CD4-positive, alpha-beta memory T cell (primary cell): ENCODE measurements around the gene C3orf80. TPM values are rescaled to one million over a fixed set of nuclear protein-coding genes. Genes with fewer than 3 reads are reported as not detected.
"Not testable (repeated sequence)": the region's sequence is repeated elsewhere in the genome, so short reads cannot be mapped to it uniquely, and the experiment has no call there.

Source experiments
- CTCF ChIA-PET: fragments of 350-600 bp; sonication (Branson Sonifier 250); formaldehyde crosslinking; loops from one replicate; lab custom pipeline; 2021; ENCODE audit warnings: inconsistent platforms; ENCODE audit not compliant: partially characterized antibody; lab: Charles Lee
- POLR2A ChIA-PET: fragments of 350-600 bp; sonication (Branson Sonifier 250); formaldehyde crosslinking; loops from one replicate; lab custom pipeline; 2021; ENCODE audit not compliant: partially characterized antibody; lab: Charles Lee
- DNase-seq, 5 donors: peaks; one replicate each; pipeline versions ENCODE4 v3.0.0 to v3.0.0-alpha.2; 2020 to 2022; ENCODE audit warnings: mixed read lengths in 1 of 5
- H3K27ac ChIP-seq: one replicate; pipeline ENCODE4 v1.7.0; 2013; ENCODE audit warnings: low read depth, low read length
- H3K27me3 ChIP-seq: 2 replicates; pipeline ENCODE4 v1.7.0; 2013; ENCODE audit warnings: mild to moderate bottlenecking, low read length, moderate library complexity; ENCODE audit not compliant: insufficient read depth
- H3K36me3 ChIP-seq: 2 replicates; pipeline ENCODE4 v1.7.0; 2013; ENCODE audit warnings: mild to moderate bottlenecking, low read length, moderate library complexity; ENCODE audit not compliant: insufficient read depth
- H3K4me1 ChIP-seq: 2 replicates; pipeline ENCODE4 v1.7.0; 2013; ENCODE audit warnings: mild to moderate bottlenecking, low read length, moderate library complexity; ENCODE audit not compliant: insufficient read depth
- H3K4me3 ChIP-seq, 2 donors: one replicate each; pipeline ENCODE4 v1.7.0; 2013; ENCODE audit warnings: low read length in 2 of 2, mild to moderate bottlenecking in 1 of 2
- H3K9me3 ChIP-seq, 2 donors: one replicate each; pipeline ENCODE4 v1.7.0; 2013; ENCODE audit warnings: low read length in 2 of 2, control low read depth in 1 of 2; ENCODE audit not compliant: control insufficient read depth in 1 of 2
- H3K27ac Mint-ChIP-seq, 7 donors: one replicate each; pipeline ENCODE4 v1.8.0; 2020 to 2021; ENCODE audit warnings: mixed read lengths in 7 of 7, mild to moderate bottlenecking in 6 of 7, inconsistent platforms in 3 of 7, moderate library complexity in 3 of 7
- H3K27me3 Mint-ChIP-seq, 2 donors: one replicate each; pipeline ENCODE4 v1.8.0; 2020 to 2021; ENCODE audit warnings: mixed read lengths in 2 of 2
- H3K36me3 Mint-ChIP-seq, 2 donors: one replicate each; pipeline ENCODE4 v1.8.0; 2020 to 2021; ENCODE audit warnings: mixed read lengths in 2 of 2, inconsistent platforms in 1 of 2, mild to moderate bottlenecking in 1 of 2
- H3K4me1 Mint-ChIP-seq, 4 donors: one replicate each; pipeline ENCODE4 v1.8.0; 2020 to 2021; ENCODE audit warnings: mixed read lengths in 4 of 4, mild to moderate bottlenecking in 1 of 4
- H3K4me3 Mint-ChIP-seq, 8 donors: one replicate each; pipeline ENCODE4 v1.8.0; 2020 to 2021; ENCODE audit warnings: mixed read lengths in 8 of 8, mild to moderate bottlenecking in 7 of 8, moderate library complexity in 6 of 8, inconsistent platforms in 3 of 8
- H3K9me3 Mint-ChIP-seq, 8 donors: one replicate each; pipeline ENCODE4 v1.8.0; 2020 to 2021; ENCODE audit warnings: mixed read lengths in 8 of 8, mild to moderate bottlenecking in 5 of 8, inconsistent platforms in 3 of 8, moderate library complexity in 1 of 8
- intact Hi-C: fragments of 100-400 bp; cut with micrococcal nuclease; formaldehyde crosslinking; loops from one replicate; pipeline ENCODE4 v1.15.1; 2023
- polyA plus RNA-seq, 2 donors: library from polyadenylated mRNA; unstranded; fragments of 300-500 nt; fragmentation: Illumina TruSeq; gene quantifications; one replicate each; pipeline ENCODE4 v1.2.3, GENCODE V29; 2021
- total RNA-seq, 2 experiments: library from RNA; stranded (reverse); gene quantifications; one replicate each; pipeline ENCODE4 v1.2.3, GENCODE V29; 2021

C3orf80 gene
- total and polyA plus RNA-seq, 4 experiments from 2014 or later = not detected

DNA sequence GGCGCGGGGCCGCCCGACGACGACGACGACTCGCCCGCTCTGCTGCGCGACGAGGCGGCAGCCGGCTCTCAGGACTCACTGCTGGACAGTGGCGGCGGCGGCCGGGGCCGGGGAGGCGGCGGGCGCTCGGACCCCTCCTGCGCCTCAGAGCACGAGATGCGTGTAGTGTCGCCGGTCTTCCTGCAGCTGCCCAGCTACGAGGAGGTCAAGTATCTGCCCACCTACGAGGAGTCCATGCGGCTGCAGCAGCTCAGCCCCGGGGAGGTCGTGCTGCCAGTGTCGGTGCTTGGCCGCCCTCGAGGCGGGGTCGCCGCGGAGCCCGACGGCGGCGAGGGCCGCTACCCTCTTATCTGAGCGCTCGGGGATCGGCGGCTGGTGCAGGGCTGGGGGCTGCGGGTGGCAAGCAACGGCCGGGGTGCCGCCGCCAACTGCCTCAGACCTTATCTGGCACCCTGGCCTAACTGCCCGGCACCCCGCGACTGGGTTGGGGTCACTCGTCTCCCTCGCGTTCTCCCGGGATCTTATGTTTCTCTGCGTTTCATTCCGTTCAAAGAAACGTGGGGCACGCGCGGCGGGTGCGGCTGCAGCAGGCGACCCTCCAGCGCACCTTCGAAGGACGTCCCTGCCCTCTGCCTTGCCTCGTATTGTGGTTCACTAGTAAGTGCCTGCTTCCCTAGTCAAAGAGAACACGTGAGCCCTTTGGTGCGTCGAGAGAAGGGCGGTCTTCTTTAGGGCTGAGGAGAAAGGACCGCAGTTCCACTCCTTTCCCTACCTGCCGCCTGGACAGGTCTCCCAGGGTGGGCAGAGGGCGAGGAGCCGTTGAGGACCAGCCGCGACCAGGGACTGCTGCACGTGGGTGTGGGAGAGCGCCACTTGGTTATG, 1.0 kb downstream of the C3orf80 start:
- H3K9me3 Mint-ChIP-seq = no peaks in the 10 kb centered on the region

DNA sequence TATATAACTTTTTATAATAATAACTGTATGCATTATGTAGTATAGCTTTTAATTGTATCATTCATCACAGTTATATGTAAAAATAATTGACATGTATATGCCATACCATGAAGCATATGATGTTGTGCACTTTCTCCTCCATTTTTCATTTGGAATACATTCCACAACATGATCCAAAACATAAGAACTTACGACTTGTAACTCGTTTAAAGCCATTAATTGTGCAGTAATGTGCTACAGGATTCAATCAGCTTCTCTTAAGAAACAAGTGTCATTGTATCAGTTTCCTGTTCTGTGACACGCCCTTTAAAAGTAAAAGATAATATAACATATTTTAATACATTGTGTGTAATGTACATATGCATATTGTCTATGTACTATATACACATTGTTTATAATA, 2.2 kb downstream of the C3orf80 start:
- peaks cover 13 to 22% (median 17%) of the 10 kb centered on the region in 4 donors for H3K4me1 Mint-ChIP-seq
- Histone ChIP-seq H3K27me3 (peaks cover 31% of the 10 kb centered on the region), H3K36me3 (no peaks in the 10 kb centered on the region), H3K4me3 (no peak overlapping the region), H3K27ac (no peak overlapping the region), H3K9me3 (no peaks in the 10 kb centered on the region), H3K4me1 (peaks cover 18% of the 10 kb centered on the region)
- CTCF ChIA-PET = no interaction called here
- no peaks in the 10 kb centered on the region for H3K9me3 Mint-ChIP-seq
- no peak overlapping the region for H3K27ac Mint-ChIP-seq
- peaks cover 38 to 50% of the 10 kb centered on the region in 2 donors for H3K27me3 Mint-ChIP-seq
- H3K36me3 Mint-ChIP-seq = no peaks in the 10 kb centered on the region
- no peak for DNase-seq
- POLR2A ChIA-PET = no interaction called here
- intact Hi-C loops = loop anchor here (5.0 kb wide), 1 partner anchor 175 kb away; no protein-coding TSS in a partner anchor
- H3K4me3 Mint-ChIP-seq = peak overlapping the region in 1 of 8 donors; percentile 32

More for the DNA sequence above, 1.0 kb downstream of the C3orf80 start:
- Histone ChIP-seq H3K4me1 (peaks cover 18% of the 10 kb centered on the region), H3K36me3 (no peaks in the 10 kb centered on the region), H3K4me3 (peak overlapping the region in 1 of 2 donors; percentile 50), H3K27ac (no peak overlapping the region), H3K27me3 (peaks cover 24% of the 10 kb centered on the region), H3K9me3 (no peaks in the 10 kb centered on the region)
- Mint-ChIP-seq H3K4me3 (peak overlapping the region; percentile 76 to 90 (median 84)), H3K4me1 (peaks cover 13 to 22% (median 15%) of the 10 kb centered on the region in 4 donors), H3K27ac (peak overlapping the region in 2 of 7 donors; percentile 57 to 59), H3K27me3 (peaks cover 32 to 49% of the 10 kb centered on the region in 2 donors), H3K36me3 (no peaks in the 10 kb centered on the region)
- peak in 1 of 5 donors; percentile 10 for DNase-seq
- ChIA-PET POLR2A (no interaction called here), CTCF (interaction anchor here (0.7 to 1.3 kb wide), 2 partner anchors 10 to 11 kb away, joined by 3 to 4 read pairs; no protein-coding TSS in a partner anchor)
- intact Hi-C loops = loop anchor here (5.0 kb wide), 1 partner anchor 176 kb away; no protein-coding TSS in a partner anchor

DNA sequence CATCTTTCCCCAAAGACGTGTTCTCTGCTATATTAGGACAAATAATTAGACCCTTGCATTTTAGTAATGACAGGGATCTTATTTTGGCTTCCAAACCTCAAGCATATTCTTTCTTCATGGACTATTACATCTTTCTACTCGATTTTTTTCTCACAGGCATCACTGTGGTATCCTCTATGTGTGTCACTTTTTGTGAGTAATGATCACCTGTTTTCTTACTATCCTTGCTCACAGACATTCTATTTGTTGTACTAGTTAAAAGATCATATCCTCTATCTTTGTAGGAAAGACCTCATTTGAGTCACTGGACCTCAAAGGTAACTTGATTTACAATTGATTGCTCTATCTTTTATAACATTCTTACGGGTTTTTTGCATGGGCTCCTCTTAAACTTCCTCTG, 6.8 kb downstream of the C3orf80 start:
- Mint-ChIP-seq H3K4me1 (peaks cover 0 to 2% (median 0%) of the 10 kb centered on the region in 4 donors), H3K9me3 (peaks cover 0 to 3% (median 0%) of the 10 kb centered on the region in 8 donors), H3K36me3 (no peaks in the 10 kb centered on the region), H3K27ac (no peak overlapping the region), H3K27me3 (peaks cover 14 to 26% of the 10 kb centered on the region in 2 donors), H3K4me3 (no peak overlapping the region)
- Histone ChIP-seq H3K9me3 (no peaks in the 10 kb centered on the region), H3K4me3 (no peak overlapping the region), H3K36me3 (no peaks in the 10 kb centered on the region), H3K4me1 (no peaks in the 10 kb centered on the region), H3K27me3 (peaks cover 14% of the 10 kb centered on the region), H3K27ac (no peak overlapping the region)
- intact Hi-C loops = no loop called here
- no peak for DNase-seq
- ChIA-PET CTCF (no interaction called here), POLR2A (no interaction called here)

DNA sequence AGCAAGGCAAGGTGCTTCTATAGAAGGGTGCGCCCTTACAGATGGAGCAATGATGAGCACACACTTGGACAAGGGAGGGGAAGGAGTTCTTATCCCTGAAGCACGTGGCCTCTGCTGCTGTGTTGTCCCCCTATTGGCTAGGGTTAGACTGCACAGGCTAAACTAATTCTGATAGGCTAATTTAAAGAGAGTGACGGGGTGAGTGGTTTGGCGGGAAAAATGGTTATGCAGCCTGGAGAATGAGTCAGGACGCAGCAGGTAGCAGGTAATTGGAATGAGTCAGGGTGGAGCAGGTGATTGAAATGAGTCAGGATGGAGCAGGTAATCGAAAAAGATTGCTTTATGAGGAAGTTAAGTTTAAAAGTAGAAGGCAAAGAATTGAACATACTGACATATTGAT, 15.5 kb downstream of the C3orf80 start:
- H3K9me3 ChIP-seq, H3K27me3 ChIP-seq, H3K27ac Mint-ChIP-seq, H3K4me1 ChIP-seq, CTCF ChIA-PET, H3K27ac ChIP-seq, DNase-seq, intact Hi-C loops, H3K4me1 Mint-ChIP-seq, H3K4me3 Mint-ChIP-seq, POLR2A ChIA-PET, H3K36me3 ChIP-seq, H3K9me3 Mint-ChIP-seq, H3K36me3 Mint-ChIP-seq, H3K4me3 ChIP-seq: not testable (repeated sequence)
- H3K27me3 Mint-ChIP-seq = peaks cover 13 to 20% of the 10 kb centered on the region in 2 donors

DNA sequence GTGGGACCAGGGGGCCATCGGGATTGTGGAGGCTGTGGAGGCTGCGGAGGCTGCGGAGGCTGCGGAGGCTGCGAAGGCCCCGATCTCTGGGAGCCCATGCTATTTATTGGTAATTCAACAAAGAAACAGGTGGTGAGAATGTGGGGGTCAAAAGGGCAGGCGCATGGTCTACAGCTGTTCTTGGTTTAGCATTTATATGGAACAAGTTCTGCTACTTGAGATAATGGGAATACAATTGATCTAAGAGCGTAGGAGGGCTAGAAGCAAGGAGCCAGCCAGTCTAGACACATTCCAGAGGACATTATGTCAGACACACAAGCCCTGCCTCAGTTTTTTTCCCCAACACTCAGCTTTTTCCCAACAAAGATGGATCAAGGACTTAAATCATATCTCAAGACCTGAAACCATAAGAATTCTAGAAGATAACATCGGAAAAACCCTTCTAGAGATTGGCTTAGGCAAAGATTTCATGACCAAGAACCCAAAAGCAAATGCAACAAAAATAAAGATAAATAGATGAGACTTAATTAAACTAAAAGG, 20.1 kb downstream of the C3orf80 start:
- H3K4me1 Mint-ChIP-seq = no peaks in the 10 kb centered on the region
- H3K27ac Mint-ChIP-seq = no peak overlapping the region
- no peaks in the 10 kb centered on the region for H3K36me3 Mint-ChIP-seq
- Histone ChIP-seq H3K27me3 (no peaks in the 10 kb centered on the region), H3K4me1 (no peaks in the 10 kb centered on the region), H3K27ac (no peak overlapping the region), H3K4me3 (no peak overlapping the region), H3K36me3 (no peaks in the 10 kb centered on the region), H3K9me3 (no peaks in the 10 kb centered on the region)
- peaks cover 0 to 6% (median under 1%) of the 10 kb centered on the region in 8 donors for H3K9me3 Mint-ChIP-seq
- POLR2A ChIA-PET = no interaction called here
- no peak overlapping the region for H3K4me3 Mint-ChIP-seq
- no peak for DNase-seq
- intact Hi-C loops = no loop called here
- CTCF ChIA-PET = no interaction called here
- H3K27me3 Mint-ChIP-seq = peaks cover under 1 to 14% of the 10 kb centered on the region in 2 donors

DNA sequence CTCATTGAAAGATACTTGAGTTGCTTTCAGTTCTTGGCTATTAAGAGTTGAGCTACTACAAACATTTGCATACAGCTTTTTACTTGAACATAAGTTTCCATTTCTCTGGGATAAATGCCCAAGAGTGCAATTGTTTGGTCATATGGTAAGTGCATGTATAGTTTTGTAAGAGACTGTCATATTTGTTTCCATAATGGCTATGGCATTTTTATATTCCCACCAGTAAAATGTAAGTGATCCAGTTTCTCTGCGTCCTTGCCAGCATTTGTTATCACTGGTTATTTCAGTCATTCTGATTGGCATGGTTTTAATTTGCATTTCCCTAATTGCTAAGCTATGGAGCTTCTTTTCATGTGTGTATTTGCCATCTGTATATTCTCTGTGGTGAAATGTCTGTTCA, 22.5 kb downstream of the C3orf80 start:
- no peak overlapping the region for H3K4me3 Mint-ChIP-seq
- H3K27ac Mint-ChIP-seq = no peak overlapping the region
- CTCF ChIA-PET = no interaction called here
- H3K4me1 ChIP-seq = no peaks in the 10 kb centered on the region
- DNase-seq = no peak
- no peaks in the 10 kb centered on the region for H3K36me3 Mint-ChIP-seq
- POLR2A ChIA-PET = no interaction called here
- no peak overlapping the region for H3K4me3 ChIP-seq
- peaks cover 0 to 5% (median 0%) of the 10 kb centered on the region in 8 donors for H3K9me3 Mint-ChIP-seq
- H3K27me3 Mint-ChIP-seq = peaks cover 0 to 7% of the 10 kb centered on the region in 2 donors
- intact Hi-C loops = no loop called here
- no peaks in the 10 kb centered on the region for H3K36me3 ChIP-seq
- no peaks in the 10 kb centered on the region for H3K27me3 ChIP-seq
- no peak overlapping the region for H3K27ac ChIP-seq
- no peaks in the 10 kb centered on the region for H3K4me1 Mint-ChIP-seq
- H3K9me3 ChIP-seq = no peaks in the 10 kb centered on the region

DNA sequence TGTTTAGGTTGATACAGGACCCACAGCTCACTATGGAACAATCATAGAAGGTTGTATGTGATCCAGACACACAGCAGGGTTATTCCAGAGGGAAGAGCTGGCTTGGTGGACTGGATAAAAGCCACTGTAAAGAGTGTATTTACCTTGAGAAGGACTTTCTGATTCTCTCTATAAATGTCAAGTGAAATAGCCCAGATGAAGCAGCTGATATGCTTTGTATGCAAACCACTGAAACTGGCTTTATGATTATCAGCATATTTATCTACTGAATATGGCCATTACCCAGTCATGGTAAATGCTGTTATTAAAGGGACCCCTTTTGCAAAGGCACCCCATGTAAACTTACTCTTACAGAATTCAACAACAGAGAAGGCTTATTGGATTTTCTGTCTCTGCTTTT, 28.1 kb downstream of the C3orf80 start:
- intact Hi-C loops = no loop called here
- no peaks in the 10 kb centered on the region for H3K36me3 ChIP-seq
- no peaks in the 10 kb centered on the region for H3K4me1 ChIP-seq
- Mint-ChIP-seq H3K27ac (peak overlapping the region in 1 of 7 donors; percentile 1), H3K4me1 (no peaks in the 10 kb centered on the region), H3K27me3 (no peaks in the 10 kb centered on the region), H3K36me3 (no peaks in the 10 kb centered on the region), H3K9me3 (no peaks in the 10 kb centered on the region), H3K4me3 (no peak overlapping the region)
- no peaks in the 10 kb centered on the region for H3K9me3 ChIP-seq
- H3K27ac ChIP-seq = no peak overlapping the region
- H3K27me3 ChIP-seq = no peaks in the 10 kb centered on the region
- DNase-seq = no peak
- ChIA-PET POLR2A (no interaction called here), CTCF (no interaction called here)
- H3K4me3 ChIP-seq = no peak overlapping the region
